ENCODE data around the gene KCNC2.

- TF ChIP-seq POLR2A (IDR thresholded peaks at IDR 0.05) (no peak), CTCF (IDR thresholded peaks at IDR 0.05) (peak in 1 of 7 experiments; percentile 10), POLR2AphosphoS5 (IDR thresholded peaks at IDR 0.05) (no peak)
Observed at GRCh38 chr12:75087654-75088053, 122.0 kb downstream of the KCNC2 start.
